ENCODE results near the gene THADA.
"Not testable (repeated sequence)": the region's sequence is repeated elsewhere in the genome, so short reads cannot be mapped to it uniquely, and the experiment has no call there.

The THADA gene

GRCh38 chr2:43399515-43400264 is 196.1 kb downstream of the THADA start:
- no peak for FAIRE-seq
- no peak for DNase-seq (ENCODE audit: insufficient read length, low spot score)
- TF ChIP-seq CTCF (IDR thresholded peaks at IDR 0.05; ENCODE audit: insufficient read depth, missing control alignments): no peak

GRCh38 chr2:43399098-43399497 is 196.7 kb downstream of the THADA start:
- DNase-seq (ENCODE audit: insufficient read length, low spot score) (no peak), FAIRE-seq (no peak)
- no peak for TF ChIP-seq CTCF (IDR thresholded peaks at IDR 0.05; ENCODE audit: insufficient read depth, missing control alignments)

GRCh38 chr2:43397821-43398220 is 198.0 kb downstream of the THADA start:
- DNase-seq (ENCODE audit: insufficient read length, low spot score) (no peak), FAIRE-seq (no peak)
- no peak for TF ChIP-seq CTCF (IDR thresholded peaks at IDR 0.05; ENCODE audit: insufficient read depth, missing control alignments)

- DNase-seq (ENCODE audit: insufficient read length, low spot score): no peak
- FAIRE-seq: no peak
- TF ChIP-seq CTCF (IDR thresholded peaks at IDR 0.05; ENCODE audit: insufficient read depth, missing control alignments): no peak
These were observed 198.4 kb downstream of the THADA start for GRCh38 chr2:43397411-43397810.

GRCh38 chr2:43396344-43396743 is 199.5 kb downstream of the THADA start:
- not testable (repeated sequence) for DNase-seq (ENCODE audit: insufficient read length, low spot score); FAIRE-seq

- TF ChIP-seq CTCF (IDR thresholded peaks at IDR 0.05; ENCODE audit: insufficient read depth, missing control alignments): no peak
- FAIRE-seq: no peak
- DNase-seq (ENCODE audit: insufficient read length, low spot score): no peak
These were observed 201.9 kb downstream of the THADA start for GRCh38 chr2:43393918-43394317.

- no peak for TF ChIP-seq CTCF (IDR thresholded peaks at IDR 0.05; ENCODE audit: insufficient read depth, missing control alignments)
- FAIRE-seq (no peak), DNase-seq (ENCODE audit: insufficient read length, low spot score) (no peak)
These were observed 204.0 kb downstream of the THADA start for GRCh38 chr2:43391878-43392215.

Measured in D721Med (cell line).